HFFc6 (cell line): ENCODE measurements around the gene CLEC4G. TPM values are rescaled to one million over a fixed set of nuclear protein-coding genes. Genes with fewer than 3 reads are reported as not detected.
"Not testable (repeated sequence)": the region's sequence is repeated elsewhere in the genome, so short reads cannot be mapped to it uniquely, and the experiment has no call there.

Experiments used
- DNase-seq: peaks from one replicate; pipeline ENCODE4 v3.0.0-alpha.2; 2018
- H3K27ac Mint-ChIP-seq: 2 replicates; pipeline ENCODE4 v1.8.0; 2020; ENCODE audit warnings: mild to moderate bottlenecking, mixed read lengths
- H3K27me3 Mint-ChIP-seq: 2 replicates; pipeline ENCODE4 v1.8.0; 2021; ENCODE audit warnings: mild to moderate bottlenecking, moderate library complexity, mixed read lengths; ENCODE audit not compliant: insufficient read depth
- H3K36me3 Mint-ChIP-seq: 2 replicates; pipeline ENCODE4 v1.8.0; 2021; ENCODE audit warnings: low read depth, mixed read lengths
- H3K4me1 Mint-ChIP-seq: 2 replicates; pipeline ENCODE4 v1.8.0; 2020; ENCODE audit warnings: low read depth, mixed read lengths
- H3K4me3 Mint-ChIP-seq: 2 replicates; pipeline ENCODE4 v1.8.0; 2020; ENCODE audit warnings: mild to moderate bottlenecking, moderate library complexity, mixed read lengths
- H3K9me3 Mint-ChIP-seq: 2 replicates; pipeline ENCODE4 v1.8.0; 2020; ENCODE audit warnings: mild to moderate bottlenecking, mixed read lengths
- CTCF ChIP-seq: fragments of 200-600 bp; sonication (generic); IDR thresholded peaks from 2 replicates; pipeline ENCODE4 v1.5.0; 2021; ENCODE audit warnings: antibody characterized with exemption, mild to moderate bottlenecking
- total RNA-seq, 6 experiments: library from RNA; stranded (reverse); fragmentation: NEBNext Ultra II Directional; extraction: Animal tissue kit (Norgen Biotek cat#: 25700); gene quantifications; 2 replicates in 1 of 6; 3 replicates in 5 of 6; pipeline ENCODE4 v1.2.3, GENCODE V29; 2021

CLEC4G gene
- total RNA-seq, 6 experiments from 2014 or later: not detected

- no peak overlapping the region for H3K4me3 Mint-ChIP-seq
- H3K27me3 Mint-ChIP-seq: peaks cover 10% of the 10 kb centered on the region
- H3K36me3 Mint-ChIP-seq: peaks cover 4% of the 10 kb centered on the region; the same call in 1 of the 2 replicates
- DNase-seq: no peak
- no peak for TF ChIP-seq CTCF
- H3K4me1 Mint-ChIP-seq: no peaks in the 10 kb centered on the region
- no peak overlapping the region for H3K27ac Mint-ChIP-seq
- H3K9me3 Mint-ChIP-seq: peaks cover 7% of the 10 kb centered on the region
Measured at GRCh38 chr19:7751157-7751783, 19.4 kb upstream of the CLEC4G start.

- peak; percentile 13 for DNase-seq
- Mint-ChIP-seq H3K9me3 (no peaks in the 10 kb centered on the region), H3K27ac (no peak overlapping the region; the same call in 1 of the 2 replicates), H3K36me3 (no peaks in the 10 kb centered on the region), H3K27me3 (peaks cover 7% of the 10 kb centered on the region), H3K4me3 (no peak overlapping the region), H3K4me1 (no peaks in the 10 kb centered on the region)
- TF ChIP-seq CTCF: peak; percentile 29
Measured at GRCh38 chr19:7748756-7749155, 16.8 kb upstream of the CLEC4G start.

GRCh38 chr19:7748171-7748570 is 16.3 kb upstream of the CLEC4G start:
- no peak overlapping the region for H3K27ac Mint-ChIP-seq
- DNase-seq: no peak
- no peaks in the 10 kb centered on the region for H3K4me1 Mint-ChIP-seq
- peaks cover 9% of the 10 kb centered on the region for H3K27me3 Mint-ChIP-seq
- H3K4me3 Mint-ChIP-seq: no peak overlapping the region
- H3K36me3 Mint-ChIP-seq: no peaks in the 10 kb centered on the region
- no peak for TF ChIP-seq CTCF
- H3K9me3 Mint-ChIP-seq: no peaks in the 10 kb centered on the region

GRCh38 chr19:7746903-7747884 is 15.3 kb upstream of the CLEC4G start, which contains the start of gene CD209:
Gene CD209, minus strand, starts transcription at chr19:7747534. Its CDS starts 23 bp downstream, at chr19:7747511.
- DNase-seq: no peak
- Mint-ChIP-seq H3K9me3 (no peaks in the 10 kb centered on the region), H3K27ac (no peak within 1 kb of the TSS), H3K4me1 (no peaks in the 10 kb centered on the region), H3K27me3 (peaks cover 12% of the 10 kb centered on the region), H3K36me3 (no peaks in the 10 kb centered on the region), H3K4me3 (no peak within 1 kb of the TSS)
- TF ChIP-seq CTCF: no peak

GRCh38 chr19:7746306-7746705 is 14.4 kb upstream of the CLEC4G start:
- not testable (repeated sequence) for H3K4me3 Mint-ChIP-seq, H3K4me1 Mint-ChIP-seq

More at GRCh38 chr19:7746306-7746705, 14.4 kb upstream of the CLEC4G start:
- H3K27me3 Mint-ChIP-seq: peaks cover 11% of the 10 kb centered on the region
- H3K36me3 Mint-ChIP-seq, H3K27ac Mint-ChIP-seq, DNase-seq, H3K9me3 Mint-ChIP-seq: not testable (repeated sequence)
